Smooth muscle cell of the umbilical artery (primary cell): ENCODE data around the gene TMEM205. TPM values are rescaled to one million over a fixed set of nuclear protein-coding genes. Genes with fewer than 3 reads are reported as not detected.

ENCODE experiments used
- total RNA-seq: library from RNA; depleted of rRNA; stranded (reverse); fragments of >200 nt; gene quantifications from 2 replicates; pipeline ENCODE4 v1.2.3, GENCODE V29; 2014

Gene TMEM205
- total RNA-seq = 49.0 and 103 TPM in 2 replicates

GRCh38 chr19:11346104-11346940 is at the start of gene TMEM205, which contains the start of gene CCDC159:
Gene TMEM205 (minus strand): TSS chr19:11346268. CDS start chr19:11345619, 649 bp downstream.
Gene CCDC159 (plus strand): TSS chr19:11346519. CDS start chr19:11346607, 88 bp downstream.

GRCh38 chr19:11374433-11375142 is 28.5 kb upstream of the TMEM205 start, which contains the start of gene SWSAP1:
Gene SWSAP1 (plus strand): TSS chr19:11374666. CDS start chr19:11374681, 15 bp downstream.

DNA sequence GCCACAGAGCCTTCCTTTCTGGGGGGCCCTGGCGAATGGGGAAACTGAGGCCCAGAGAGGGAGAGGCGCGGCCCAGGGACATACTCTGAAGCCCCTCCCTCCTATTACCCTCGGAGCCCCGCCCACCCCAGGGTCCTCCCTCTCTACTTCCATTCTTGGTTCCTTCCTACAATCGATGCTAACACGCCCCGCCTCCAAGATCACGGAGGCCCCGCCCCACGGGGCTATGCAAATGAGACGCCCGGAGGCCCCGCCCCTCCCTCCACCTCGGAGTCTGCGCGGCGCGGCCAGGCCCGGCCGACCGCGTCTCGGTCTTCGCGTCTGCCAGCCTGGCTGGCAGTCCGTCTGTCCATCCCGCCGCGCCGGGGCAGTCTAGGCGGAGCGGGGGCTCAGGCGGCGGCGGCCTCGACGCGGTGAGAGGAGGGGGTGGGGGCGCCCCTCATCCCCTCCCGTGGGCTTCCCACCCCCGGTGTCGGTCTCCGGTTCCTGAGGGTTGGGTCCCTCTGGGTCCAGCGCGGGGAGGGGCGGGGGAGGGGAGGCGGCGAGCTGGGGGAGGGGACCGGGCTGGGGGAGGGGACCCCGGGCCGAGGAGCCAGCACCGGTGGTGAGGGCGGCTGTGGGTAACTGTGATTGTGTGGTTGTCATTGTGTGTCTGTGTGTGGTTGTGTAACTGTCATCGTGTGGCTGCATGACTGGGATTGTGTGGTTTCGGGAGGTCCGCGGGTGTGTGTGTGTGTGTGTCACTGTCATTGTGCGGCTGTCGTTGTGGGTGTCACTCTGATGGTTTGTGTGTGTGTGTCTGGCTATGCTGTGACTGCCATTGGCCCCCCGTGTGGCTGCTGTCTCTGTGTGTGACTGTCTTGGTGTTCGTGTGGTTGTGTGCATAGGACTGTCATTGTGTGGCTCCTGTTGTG is 9.3 kb upstream of the TMEM205 start, which contains the start of gene PLPPR2:
PLPPR2 (plus strand) TSS at position 273 of the 914 bp plus-strand sequence. CDS start 2,242 bp downstream, outside the sequence.

GRCh38 chr19:11339254-11340098 is 6.6 kb downstream of the TMEM205 start, which contains the start of gene RAB3D:
Gene RAB3D (minus strand): TSS chr19:11339657. CDS start chr19:11337399, 2,258 bp downstream.

GRCh38 chr19:11295665-11296245 is 50.3 kb downstream of the TMEM205 start, which contains the start of gene TSPAN16:
Gene TSPAN16 (plus strand): TSS chr19:11296160. CDS start chr19:11296298, 138 bp downstream.

Other genes with a start within 250 kb of the TMEM205 start
- gene SPC24, start 190.5 kb downstream of the TMEM205 start, total RNA-seq = 3.9 and 16.1 TPM in 2 replicates
- gene KANK2, start 148.7 kb downstream of the TMEM205 start, total RNA-seq = 165 and 167 TPM in 2 replicates
- gene ANGPTL8, start 106.6 kb downstream of the TMEM205 start, total RNA-seq = not detected in 2 replicates
- 11.0 and 20.7 TPM in 2 replicates for gene DOCK6, start 83.7 kb downstream of the TMEM205 start, total RNA-seq
- not detected in 2 replicates for gene TSPAN16, start 50.1 kb downstream of the TMEM205 start, total RNA-seq
- 3.5 and 8.0 TPM in 2 replicates for gene RAB3D, start 6.6 kb downstream of the TMEM205 start, total RNA-seq
- gene CCDC159, start 251 bp upstream of the TMEM205 start, total RNA-seq = 4.4 and 10.4 TPM in 2 replicates
- 20.5 and 22.4 TPM in 2 replicates for gene PLPPR2, start 9.2 kb upstream of the TMEM205 start, total RNA-seq
- gene SWSAP1, start 28.4 kb upstream of the TMEM205 start, total RNA-seq = 0.09 and 0.30 TPM in 2 replicates
- gene EPOR, start 38.0 kb upstream of the TMEM205 start, total RNA-seq = 4.8 and 7.8 TPM in 2 replicates
- 0.30 TPM in 1 of 2 replicates, not detected in the other for gene RGL3, start 73.0 kb upstream of the TMEM205 start, total RNA-seq
- gene ODAD3, start 88.9 kb upstream of the TMEM205 start, total RNA-seq = 0.30 TPM in 1 of 2 replicates, not detected in the other
- gene PRKCSH, start 89.4 kb upstream of the TMEM205 start, total RNA-seq = 173 and 300 TPM in 2 replicates
- gene ELAVL3, start 134.8 kb upstream of the TMEM205 start, total RNA-seq = not detected in 2 replicates
- 3.6 and 4.9 TPM in 2 replicates for gene ZNF653, start 159.6 kb upstream of the TMEM205 start, total RNA-seq
- gene ECSIT, start 182.9 kb upstream of the TMEM205 start, total RNA-seq = 24.9 and 26.1 TPM in 2 replicates
- gene CNN1, start 192.6 kb upstream of the TMEM205 start, total RNA-seq = 29.5 and 106 TPM in 2 replicates
- gene ELOF1, start 213.0 kb upstream of the TMEM205 start, total RNA-seq = 23.4 and 27.3 TPM in 2 replicates
- gene ACP5, start 231.4 kb upstream of the TMEM205 start, total RNA-seq = 0.59 TPM in 1 of 2 replicates, not detected in the other